Neutrophil (primary cell): ENCODE measurements around the gene TIE1.
A peak's percentile ranks its signal among the peaks of the same experiment; 100 is the strongest.

Source experiments
- H3K27ac ChIP-seq: fragments of 200-600 bp; sonication (generic); 2 replicates; pipeline ENCODE4 v1.5.1; 2016; ENCODE audit warnings: mild to moderate bottlenecking, moderate library complexity
- H3K27me3 ChIP-seq: fragments of 200-600 bp; sonication (generic); 2 replicates; pipeline ENCODE4 v1.6.0; 2016; ENCODE audit warnings: mild to moderate bottlenecking
- H3K36me3 ChIP-seq: fragments of 200-600 bp; sonication (generic); 2 replicates; pipeline ENCODE4 v1.5.1; 2017
- H3K4me1 ChIP-seq, 2 experiments: fragments of 200-600 bp in 1 of 2; sonication (generic) in 1 of 2; 1 replicate in 1 of 2; 2 replicates in 1 of 2; pipeline versions ENCODE4 v1.5.1 to v1.6.1; 2013 to 2016; ENCODE audit warnings: low read depth in 1 of 2, low read length in 1 of 2, mild to moderate bottlenecking in 1 of 2, moderate library complexity in 1 of 2; ENCODE audit not compliant: control insufficient read depth in 1 of 2, insufficient read depth in 1 of 2
- H3K4me3 ChIP-seq, 2 experiments: fragments of 200-600 bp in 1 of 2; sonication (generic) in 1 of 2; 1 replicate in 1 of 2; 2 replicates in 1 of 2; pipeline ENCODE4 v1.5.1; 2013 to 2016; ENCODE audit warnings: low read depth in 1 of 2, low read length in 1 of 2, mild to moderate bottlenecking in 1 of 2, moderate library complexity in 1 of 2
- H3K9me3 ChIP-seq: fragments of 200-600 bp; sonication (generic); 2 replicates; pipeline ENCODE4 v1.5.1; 2016
- TF ChIP-seq, protein P1 (sequence below): fragments of 200-600 bp; sonication (generic); IDR thresholded peaks from 2 replicates; pipeline ENCODE4 v1.5.1; 2016; ENCODE audit warnings: antibody characterized with exemption

The TIE1 gene

DNA sequence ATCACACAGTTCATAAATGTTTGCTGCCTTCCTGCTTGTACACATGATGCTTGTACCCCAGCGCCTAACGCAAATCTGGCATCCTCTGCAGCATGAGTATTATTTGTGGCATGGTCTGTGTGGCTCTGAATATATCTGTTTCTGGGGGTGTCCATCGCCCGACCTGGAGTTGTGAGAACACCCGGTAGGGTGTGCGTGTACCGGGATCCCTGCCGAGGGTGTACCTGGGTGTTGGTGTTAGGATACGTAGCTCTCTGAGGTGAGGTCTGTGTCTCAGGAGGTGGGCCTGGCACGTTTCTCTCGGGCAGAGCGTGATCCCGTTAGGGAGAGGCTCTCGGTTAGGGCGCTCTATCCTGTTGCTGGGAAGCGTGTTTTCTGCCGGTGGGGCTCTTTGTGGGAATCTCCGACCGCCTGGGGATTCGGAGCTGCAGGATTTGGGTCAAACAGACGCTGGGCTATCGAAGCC, 47.6 kb downstream of the TIE1 start:
- TF ChIP-seq, protein P1, sequence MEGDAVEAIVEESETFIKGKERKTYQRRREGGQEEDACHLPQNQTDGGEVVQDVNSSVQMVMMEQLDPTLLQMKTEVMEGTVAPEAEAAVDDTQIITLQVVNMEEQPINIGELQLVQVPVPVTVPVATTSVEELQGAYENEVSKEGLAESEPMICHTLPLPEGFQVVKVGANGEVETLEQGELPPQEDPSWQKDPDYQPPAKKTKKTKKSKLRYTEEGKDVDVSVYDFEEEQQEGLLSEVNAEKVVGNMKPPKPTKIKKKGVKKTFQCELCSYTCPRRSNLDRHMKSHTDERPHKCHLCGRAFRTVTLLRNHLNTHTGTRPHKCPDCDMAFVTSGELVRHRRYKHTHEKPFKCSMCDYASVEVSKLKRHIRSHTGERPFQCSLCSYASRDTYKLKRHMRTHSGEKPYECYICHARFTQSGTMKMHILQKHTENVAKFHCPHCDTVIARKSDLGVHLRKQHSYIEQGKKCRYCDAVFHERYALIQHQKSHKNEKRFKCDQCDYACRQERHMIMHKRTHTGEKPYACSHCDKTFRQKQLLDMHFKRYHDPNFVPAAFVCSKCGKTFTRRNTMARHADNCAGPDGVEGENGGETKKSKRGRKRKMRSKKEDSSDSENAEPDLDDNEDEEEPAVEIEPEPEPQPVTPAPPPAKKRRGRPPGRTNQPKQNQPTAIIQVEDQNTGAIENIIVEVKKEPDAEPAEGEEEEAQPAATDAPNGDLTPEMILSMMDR = no peak
- Histone ChIP-seq H3K4me1 (peaks cover 8 to 9% of the 10 kb centered on the region in 2 experiments), H3K4me3 (peak overlapping the region; percentile 51 to 55), H3K9me3 (no peaks in the 10 kb centered on the region), H3K36me3 (no peaks in the 10 kb centered on the region), H3K27ac (peak overlapping the region; percentile 95), H3K27me3 (no peaks in the 10 kb centered on the region)

DNA sequence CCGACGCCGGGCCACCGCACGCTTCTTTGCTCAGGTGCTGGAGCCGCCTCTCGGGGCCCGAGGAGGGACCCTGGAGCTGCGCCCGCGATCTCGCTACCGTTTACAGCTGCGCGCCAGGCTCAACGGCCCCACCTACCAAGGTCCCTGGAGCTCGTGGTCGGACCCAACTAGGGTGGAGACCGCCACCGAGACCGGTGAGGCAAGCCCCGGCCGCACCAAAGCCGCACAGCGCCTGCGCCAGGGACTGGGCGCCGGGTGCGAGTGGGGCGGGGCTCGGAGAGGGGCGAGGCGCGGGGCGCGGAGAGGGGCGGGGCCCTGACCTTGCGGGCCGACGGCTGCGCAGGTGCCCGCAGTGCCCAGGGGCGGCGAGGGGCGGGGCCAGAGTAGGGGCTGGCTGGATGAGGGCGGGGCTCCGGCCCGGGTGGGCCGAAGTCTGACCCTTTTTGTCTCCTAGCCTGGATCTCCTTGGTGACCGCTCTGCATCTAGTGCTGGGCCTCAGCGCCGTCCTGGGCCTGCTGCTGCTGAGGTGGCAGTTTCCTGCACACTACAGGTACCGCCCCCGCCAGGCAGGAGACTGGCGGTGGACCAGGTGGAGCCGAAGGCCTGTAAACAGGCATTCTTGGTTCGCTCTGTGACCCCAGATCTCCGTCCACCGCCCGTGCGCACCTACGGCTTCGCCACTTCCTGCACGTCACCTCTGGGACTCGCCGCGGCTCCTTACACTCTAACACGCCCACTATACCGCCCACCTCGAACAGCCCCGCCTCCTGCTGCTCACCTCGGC, 48.2 kb downstream of the TIE1 start:
- Histone ChIP-seq H3K36me3 (no peaks in the 10 kb centered on the region), H3K4me1 (peaks cover 8 to 9% of the 10 kb centered on the region in 2 experiments)
- TF ChIP-seq, protein P1 = no peak

DNA sequence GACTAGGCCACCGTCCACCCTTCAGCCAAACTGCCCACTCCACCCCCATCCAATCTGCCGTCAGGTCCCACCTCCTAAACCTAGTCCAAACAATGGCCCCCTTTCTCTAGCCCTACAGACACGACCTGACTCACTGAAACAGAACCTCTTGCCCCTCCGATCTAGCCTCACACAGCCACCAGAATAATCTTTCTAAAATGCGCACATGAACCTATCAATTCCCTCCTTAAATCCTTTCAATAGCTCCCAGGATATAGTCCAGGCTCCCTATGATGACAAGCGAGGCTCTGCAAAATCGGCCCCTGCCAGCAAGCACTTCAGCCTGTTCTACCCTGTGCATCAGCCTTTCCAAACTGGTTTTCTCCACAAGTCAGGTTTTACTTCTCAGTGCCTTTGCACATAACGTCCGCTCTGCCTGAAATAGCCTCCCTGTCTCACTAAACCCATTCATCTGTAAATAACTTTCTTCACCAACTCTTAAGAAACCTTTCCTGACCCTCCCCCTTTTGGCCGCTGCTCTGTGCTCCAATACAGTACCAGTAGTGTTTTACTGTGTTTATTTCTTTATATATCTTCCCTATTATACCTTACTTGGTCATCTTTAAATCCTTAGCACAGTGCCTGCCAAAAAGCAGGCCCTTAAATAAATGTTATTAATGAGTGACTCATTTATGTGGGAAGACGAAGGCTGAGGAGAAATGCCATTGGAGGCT, 49.0 kb downstream of the TIE1 start:
- TF ChIP-seq, protein P1 = no peak
- Histone ChIP-seq H3K9me3 (no peaks in the 10 kb centered on the region), H3K27ac (peak overlapping the region; percentile 95), H3K36me3 (no peaks in the 10 kb centered on the region), H3K4me1 (peaks cover 8 to 9% of the 10 kb centered on the region in 2 experiments), H3K4me3 (peak overlapping the region; percentile 51 to 55), H3K27me3 (no peaks in the 10 kb centered on the region)

More for the DNA sequence above, 48.2 kb downstream of the TIE1 start:
- Histone ChIP-seq H3K27me3 (no peaks in the 10 kb centered on the region), H3K9me3 (no peaks in the 10 kb centered on the region), H3K27ac (peak overlapping the region; percentile 95), H3K4me3 (peak overlapping the region; percentile 51 to 55)

DNA sequence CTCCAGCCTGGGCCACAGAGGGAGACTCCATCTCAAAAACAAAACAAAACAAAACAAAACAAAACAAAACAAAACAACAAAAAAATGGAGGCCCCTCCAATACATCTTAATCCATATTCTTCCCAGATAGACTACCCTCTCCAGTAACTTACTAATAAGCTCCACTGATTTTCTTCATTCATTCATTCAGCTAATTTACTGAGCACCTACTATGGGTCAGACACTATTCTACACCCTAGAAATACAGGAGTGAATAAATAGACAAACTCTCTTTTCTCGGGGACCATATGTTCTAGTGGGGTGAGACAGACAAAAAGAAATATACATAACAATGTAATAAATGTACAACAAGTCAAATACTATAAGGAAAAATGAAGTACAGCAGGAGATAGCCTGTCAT, 50.2 kb downstream of the TIE1 start:
- Histone ChIP-seq H3K4me3 (no peak overlapping the region), H3K9me3 (no peaks in the 10 kb centered on the region), H3K27me3 (no peaks in the 10 kb centered on the region), H3K36me3 (no peaks in the 10 kb centered on the region), H3K4me1 (peaks cover 8 to 9% of the 10 kb centered on the region in 2 experiments), H3K27ac (no peak overlapping the region)
- TF ChIP-seq, protein P1 = no peak

DNA sequence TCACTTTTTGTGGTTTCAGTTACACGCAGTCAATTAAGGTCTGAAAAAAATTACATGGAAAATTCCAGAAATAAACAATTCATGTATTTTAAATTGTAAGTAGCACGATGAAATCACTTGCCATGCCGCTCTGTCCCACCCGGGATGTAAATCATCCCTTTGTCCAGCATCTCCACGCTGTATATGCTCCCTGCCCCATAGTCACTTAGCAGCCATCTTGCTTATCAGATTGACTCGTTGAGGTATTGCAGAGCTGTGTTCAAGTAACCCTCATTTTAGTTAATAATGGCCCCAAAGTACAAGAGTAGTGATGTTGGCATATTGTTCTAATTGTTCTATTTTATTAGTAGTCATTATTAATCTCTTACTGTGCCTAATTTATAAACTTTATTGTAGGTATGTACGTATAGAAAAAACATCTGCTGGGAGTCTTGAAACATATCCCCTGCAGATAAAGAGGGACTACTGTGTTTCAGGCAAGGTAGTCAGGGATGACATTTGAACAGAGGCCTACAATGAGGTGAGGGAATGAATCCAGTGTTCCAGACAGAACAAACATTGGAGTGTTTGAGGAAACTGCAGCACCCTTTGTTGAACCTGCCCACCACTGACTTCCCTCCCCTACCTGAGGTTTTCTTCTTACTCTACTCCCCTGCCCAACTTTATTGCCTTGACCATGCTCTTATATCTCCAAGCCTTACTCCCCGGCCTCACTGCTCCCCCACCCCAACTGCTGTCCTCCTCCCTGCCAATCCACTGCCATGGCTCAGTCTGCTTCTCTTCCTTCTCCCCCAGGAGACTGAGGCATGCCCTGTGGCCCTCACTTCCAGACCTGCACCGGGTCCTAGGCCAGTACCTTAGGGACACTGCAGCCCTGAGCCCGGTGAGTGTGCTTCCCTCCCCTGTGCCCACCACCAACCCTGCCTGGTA, 50.9 kb downstream of the TIE1 start:
- Histone ChIP-seq H3K27me3 (no peaks in the 10 kb centered on the region), H3K27ac (no peak overlapping the region), H3K4me1 (peaks cover 8 to 9% of the 10 kb centered on the region in 2 experiments), H3K36me3 (no peaks in the 10 kb centered on the region), H3K9me3 (no peaks in the 10 kb centered on the region), H3K4me3 (no peak overlapping the region)
- TF ChIP-seq, protein P1 = no peak
